Measurements from ENCODE around the gene MBNL3.
"Not testable (repeated sequence)": the region's sequence is repeated elsewhere in the genome, so short reads cannot be mapped to it uniquely, and the experiment has no call there.

MBNL3 gene

DNA sequence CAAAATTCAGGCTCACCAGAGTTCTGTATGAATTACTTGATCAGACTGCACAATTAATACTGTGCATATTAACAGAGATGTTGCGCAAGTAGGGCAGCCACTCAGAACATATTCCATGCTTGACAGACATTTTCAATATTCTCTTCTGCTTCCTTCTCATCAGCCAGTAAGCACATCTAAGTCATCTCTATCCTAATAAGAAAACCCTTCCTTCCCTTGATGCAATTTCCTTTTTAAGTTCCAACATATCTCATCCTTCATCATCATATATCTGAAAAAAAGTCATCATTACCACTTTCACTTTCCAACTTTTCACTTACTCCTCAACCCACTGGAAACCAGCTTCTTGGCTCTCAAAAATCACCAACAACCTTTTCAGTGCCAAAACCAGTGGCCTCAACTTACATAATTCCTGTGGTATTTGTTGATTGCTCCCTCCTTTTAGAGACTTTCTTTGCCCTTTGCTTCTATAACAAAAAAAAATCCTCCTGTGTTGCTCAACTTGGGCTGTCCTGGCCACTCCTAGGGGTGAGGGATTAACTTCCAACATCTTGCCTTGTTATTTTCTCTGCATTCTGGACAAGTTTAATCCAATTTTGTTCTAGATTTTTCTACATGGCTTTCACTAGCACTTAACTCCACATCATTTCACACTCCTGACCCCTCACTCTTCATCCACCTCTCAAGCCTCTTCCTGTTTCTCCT lies 14.1 kb downstream of the MBNL3 start:
- no peak for DNase-seq

DNA sequence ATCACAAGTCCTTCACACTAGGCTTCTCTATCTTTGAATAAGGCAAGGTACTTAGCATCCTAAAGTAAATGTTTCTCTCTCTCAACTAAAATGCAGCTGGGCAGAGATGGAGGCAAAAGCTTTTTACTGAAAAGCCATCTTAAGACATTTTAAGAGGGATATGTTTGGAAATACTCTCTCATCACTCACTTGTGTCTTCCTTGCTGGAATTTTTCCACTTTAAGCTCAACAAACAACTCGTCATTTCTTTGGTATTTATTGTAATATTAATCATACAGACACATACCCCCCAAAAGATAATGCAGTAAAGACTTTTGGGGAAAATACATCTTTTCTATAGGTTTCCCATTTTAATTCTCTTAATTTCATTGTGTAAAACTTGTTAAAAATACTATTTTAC lies 16.4 kb downstream of the MBNL3 start:
- no peak for DNase-seq

DNA sequence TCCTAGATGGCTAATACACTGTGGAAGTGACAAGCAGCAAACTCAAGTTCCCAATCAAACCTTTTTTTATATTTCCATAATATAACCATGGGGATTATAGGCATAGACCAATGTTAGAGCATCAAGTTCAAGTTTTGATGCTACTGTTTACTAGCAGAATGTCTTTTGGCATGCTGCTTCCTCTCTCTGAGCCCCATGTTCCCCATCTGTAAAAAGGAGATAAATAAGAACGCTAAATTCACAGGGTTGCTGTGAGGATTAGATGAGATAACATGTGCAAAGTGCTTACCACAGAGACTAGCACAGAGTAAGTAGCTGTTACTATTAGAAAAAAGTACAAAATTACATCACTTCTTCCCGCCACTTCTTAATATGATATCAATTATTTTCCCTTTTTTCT lies 18.0 kb downstream of the MBNL3 start:
- DNase-seq = no peak

GRCh38 chrX:132470179-132470578 lies 18.7 kb downstream of the MBNL3 start:
- no peak for DNase-seq

- DNase-seq = no peak
These were observed 20.4 kb downstream of the MBNL3 start for GRCh38 chrX:132468454-132468853.

GRCh38 chrX:132467989-132468388 lies 20.8 kb downstream of the MBNL3 start:
- no peak for DNase-seq

DNA sequence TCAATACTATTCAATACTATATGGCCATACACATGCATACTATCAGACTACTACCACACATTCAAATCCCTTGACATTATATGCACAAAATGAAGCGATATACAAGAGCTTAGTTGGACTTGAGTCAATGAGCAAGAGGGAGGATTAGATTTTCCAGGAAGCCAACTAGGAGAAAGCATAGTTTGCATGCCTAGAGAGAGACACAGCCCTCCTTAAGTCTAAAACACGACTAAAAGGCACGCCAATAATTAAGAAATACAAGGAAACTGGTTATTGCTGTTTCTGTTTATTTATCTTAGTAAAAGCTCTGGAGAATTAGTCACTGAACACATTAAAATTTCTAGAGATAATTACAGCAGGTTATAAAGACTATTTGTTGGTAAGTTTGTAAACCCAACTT lies 21.8 kb downstream of the MBNL3 start:
- DNase-seq = no peak

DNA sequence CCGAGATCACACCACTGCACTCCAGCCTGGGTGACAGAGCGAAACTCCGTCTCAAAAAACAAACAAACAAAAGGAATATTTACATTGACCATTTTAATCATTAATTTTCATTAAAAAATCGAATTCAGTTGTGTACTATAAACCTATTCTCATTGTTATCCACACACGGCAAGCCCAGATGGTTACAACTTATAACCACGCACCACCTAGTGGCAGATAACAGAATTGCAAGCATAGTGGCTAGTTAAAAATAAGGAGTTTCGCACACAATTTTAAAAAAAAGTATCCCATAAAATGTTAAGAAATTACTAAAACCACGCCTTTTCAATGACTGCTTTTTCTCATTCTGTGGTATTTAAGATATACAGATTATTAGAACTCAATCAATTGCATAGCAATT lies 25.4 kb downstream of the MBNL3 start:
- DNase-seq = peak in 1 of 2 experiments; percentile 17

DNA sequence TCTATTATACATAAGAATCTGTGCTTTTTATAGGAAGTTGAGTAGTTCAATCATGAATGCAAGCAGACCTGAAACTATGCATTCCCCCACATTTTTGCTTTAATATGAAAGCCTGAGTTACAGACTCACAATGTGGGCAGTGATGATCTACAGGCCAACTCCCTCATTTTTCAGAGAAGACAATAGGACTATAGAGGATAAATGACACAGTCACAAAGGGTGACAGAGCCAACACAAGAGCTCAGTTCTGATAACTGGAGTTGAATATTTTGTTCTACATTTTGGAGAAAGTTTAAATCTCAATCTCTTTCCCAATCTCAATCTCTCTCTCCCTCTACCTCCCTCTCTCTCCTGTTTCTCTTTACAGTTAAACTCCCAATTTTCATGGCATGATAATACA lies 27.0 kb downstream of the MBNL3 start:
- no peak for DNase-seq

- no peak for DNase-seq
These were observed 35.8 kb downstream of the MBNL3 start for GRCh38 chrX:132452911-132453550.

DNA sequence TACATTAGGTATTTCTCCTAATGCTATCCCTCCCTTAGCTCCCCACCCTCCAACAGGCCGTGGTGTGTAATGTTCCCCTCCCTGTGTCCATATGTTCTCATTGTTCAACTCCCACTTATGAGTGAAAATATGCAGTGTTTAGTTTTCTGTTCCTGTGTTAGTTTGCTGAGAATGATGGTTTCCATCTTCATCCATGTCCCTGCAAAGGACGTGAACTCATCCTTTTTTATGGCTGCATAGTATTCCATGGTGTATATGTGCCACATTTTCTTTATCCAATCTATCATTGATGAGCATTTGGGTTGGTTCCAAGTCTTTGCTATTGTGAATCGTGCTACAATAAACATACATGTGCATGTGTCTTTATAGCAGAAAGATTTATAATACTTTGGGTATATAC lies 42.9 kb downstream of the MBNL3 start:
- DNase-seq = not testable (repeated sequence)

- no peak for DNase-seq
These were observed 43.9 kb downstream of the MBNL3 start for GRCh38 chrX:132444936-132445335.

- DNase-seq = no peak
These were observed 45.4 kb downstream of the MBNL3 start for GRCh38 chrX:132443196-132444135.

GRCh38 chrX:132442691-132443090 lies 46.1 kb downstream of the MBNL3 start:
- no peak for DNase-seq

GRCh38 chrX:132435222-132435621 lies 53.6 kb downstream of the MBNL3 start:
- no peak for DNase-seq

DNA sequence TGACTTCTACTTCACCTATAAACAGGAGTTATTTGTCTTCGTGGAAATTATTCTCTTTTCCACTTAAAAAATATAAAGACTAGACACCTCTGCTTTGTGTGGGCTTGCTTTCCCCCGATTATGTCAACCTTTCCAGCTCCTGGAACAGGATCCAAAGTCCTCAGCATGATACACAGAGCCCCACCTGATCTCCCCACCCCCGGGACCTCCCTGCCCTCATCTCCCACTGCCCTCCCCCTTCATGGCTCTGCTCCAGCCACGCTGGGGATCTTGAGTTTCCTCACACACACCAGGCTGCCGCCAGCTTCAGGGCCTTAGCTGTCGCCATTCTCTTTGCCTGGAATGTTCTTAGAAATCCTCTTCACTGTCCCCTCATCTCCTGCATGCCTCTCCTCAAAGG lies 55.3 kb downstream of the MBNL3 start:
- no peak for DNase-seq

- DNase-seq = peak; percentile 18 to 24
These were observed 55.8 kb downstream of the MBNL3 start for GRCh38 chrX:132433001-132433400.

DNA sequence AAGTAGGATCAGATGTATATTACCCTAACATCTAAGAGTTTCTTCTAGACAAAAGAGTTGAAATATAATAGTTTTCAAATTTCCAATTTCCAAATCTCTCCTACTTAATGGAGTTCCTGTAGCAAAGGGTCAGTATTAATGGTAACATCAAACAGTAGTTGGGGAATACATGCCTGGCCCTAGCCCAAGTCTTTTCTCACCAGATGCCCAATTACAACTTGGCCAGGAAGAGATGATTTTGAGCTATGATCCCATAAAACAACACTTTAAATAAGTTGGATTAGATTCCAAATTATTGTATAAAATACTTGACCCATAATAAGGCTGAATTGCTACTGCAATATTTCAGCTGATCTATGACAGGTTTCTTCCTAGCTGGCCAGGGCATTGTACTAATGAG lies 59.9 kb downstream of the MBNL3 start:
- no peak for DNase-seq

DNA sequence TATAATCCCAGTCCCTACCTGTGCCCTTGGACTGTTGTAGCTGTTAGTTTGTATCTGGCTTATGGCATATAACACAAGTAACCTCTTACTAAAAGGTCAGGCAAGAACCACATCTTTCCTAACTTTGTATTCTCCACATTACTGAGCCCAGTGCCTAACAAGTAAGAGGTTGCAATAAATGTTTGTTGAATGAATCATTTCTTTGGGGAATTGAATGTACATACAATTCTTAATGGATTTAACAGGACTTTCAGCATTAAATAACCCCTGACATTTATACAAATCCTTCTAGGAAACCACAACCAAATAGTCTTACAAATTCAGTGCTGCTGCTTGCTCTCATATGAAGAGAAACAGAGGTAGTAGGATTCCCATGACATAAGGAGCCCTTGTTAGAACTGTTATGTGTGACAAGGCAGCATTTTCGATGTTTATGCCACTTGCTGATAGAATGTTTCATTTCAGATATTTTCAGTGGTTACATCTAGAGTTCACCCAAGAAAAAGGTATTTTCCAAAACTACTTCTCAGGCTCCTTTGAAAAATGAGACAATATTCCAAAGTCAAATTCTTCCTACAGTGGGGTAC lies 62.0 kb downstream of the MBNL3 start:
- DNase-seq = no peak

GRCh38 chrX:132425744-132426318 lies 63.0 kb downstream of the MBNL3 start:
- DNase-seq = no peak

GRCh38 chrX:132423323-132423722 lies 65.5 kb downstream of the MBNL3 start:
- no peak for DNase-seq

- no peak for DNase-seq
These were observed 73.8 kb downstream of the MBNL3 start for GRCh38 chrX:132415012-132415411.

DNA sequence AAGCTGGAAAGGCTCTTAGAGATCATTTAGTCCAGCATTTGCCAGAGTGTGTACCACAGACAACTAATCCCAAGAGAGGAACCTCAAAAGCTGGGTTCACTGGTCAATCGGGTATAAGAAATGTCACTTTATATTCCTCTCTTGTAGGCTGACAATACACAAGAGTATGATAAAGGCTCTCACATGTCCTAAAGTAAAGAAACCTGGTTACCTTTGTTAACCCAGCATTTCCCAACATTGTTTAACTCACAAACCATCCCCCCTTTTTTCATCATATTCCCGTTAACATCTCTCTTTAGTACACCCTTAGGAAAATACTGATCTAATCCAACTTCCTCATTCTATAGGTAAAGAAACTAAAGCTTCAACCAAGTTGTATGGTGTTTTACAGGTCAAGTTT lies 74.4 kb downstream of the MBNL3 start:
- no peak for DNase-seq
